Loucy (cell line): ENCODE measurements around the gene CREG1.

Experiments used
- EZH2phosphoT487 ChIP-seq: fragments of 200-600 bp; IDR thresholded peaks from 2 replicates; pipeline ENCODE4 v1.6.1; 2018; ENCODE audit warnings: antibody characterized with exemption, mild to moderate bottlenecking, moderate library complexity, borderline replicate concordance
- TF ChIP-seq, protein P1 (sequence below): fragments of 200-600 bp; sonication (generic); conservative IDR thresholded peaks from 2 replicates; pipeline ENCODE4 v1.5.1; 2014; ENCODE audit warnings: mild to moderate bottlenecking, antibody characterized with exemption, low read length

DNA sequence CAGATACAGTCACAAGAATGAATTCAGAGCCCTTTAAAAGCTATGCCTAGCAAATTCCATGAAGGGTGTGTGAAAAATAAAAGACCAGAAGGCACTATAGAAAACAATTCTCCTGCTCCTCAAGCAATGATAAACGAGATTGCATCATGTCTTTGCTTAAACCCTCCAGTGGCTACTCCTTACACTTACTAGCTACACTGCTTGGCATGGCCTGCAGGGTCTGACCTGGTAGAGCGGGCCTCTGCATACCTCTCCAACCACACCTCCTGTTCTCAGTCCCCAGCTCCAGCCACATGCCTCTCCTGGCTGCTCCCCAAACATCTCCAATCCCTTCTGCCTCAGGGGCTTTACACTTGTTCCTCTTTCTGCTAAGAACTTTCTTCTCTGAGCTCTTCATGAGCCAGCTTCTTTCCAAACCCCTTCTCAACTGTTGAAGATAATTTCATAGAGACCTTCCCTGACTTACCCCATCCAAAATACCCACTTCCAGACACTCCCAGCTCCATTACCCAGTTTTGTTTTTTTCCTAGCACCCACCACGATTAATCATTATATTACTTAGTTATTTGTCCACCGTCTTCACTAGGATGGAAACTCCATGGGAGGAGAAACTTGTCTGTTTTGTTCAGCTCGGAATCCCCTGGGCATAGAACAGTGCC is 11.2 kb upstream of the CREG1 start:
- TF ChIP-seq, protein P1, sequence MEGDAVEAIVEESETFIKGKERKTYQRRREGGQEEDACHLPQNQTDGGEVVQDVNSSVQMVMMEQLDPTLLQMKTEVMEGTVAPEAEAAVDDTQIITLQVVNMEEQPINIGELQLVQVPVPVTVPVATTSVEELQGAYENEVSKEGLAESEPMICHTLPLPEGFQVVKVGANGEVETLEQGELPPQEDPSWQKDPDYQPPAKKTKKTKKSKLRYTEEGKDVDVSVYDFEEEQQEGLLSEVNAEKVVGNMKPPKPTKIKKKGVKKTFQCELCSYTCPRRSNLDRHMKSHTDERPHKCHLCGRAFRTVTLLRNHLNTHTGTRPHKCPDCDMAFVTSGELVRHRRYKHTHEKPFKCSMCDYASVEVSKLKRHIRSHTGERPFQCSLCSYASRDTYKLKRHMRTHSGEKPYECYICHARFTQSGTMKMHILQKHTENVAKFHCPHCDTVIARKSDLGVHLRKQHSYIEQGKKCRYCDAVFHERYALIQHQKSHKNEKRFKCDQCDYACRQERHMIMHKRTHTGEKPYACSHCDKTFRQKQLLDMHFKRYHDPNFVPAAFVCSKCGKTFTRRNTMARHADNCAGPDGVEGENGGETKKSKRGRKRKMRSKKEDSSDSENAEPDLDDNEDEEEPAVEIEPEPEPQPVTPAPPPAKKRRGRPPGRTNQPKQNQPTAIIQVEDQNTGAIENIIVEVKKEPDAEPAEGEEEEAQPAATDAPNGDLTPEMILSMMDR = no peak
- no peak for TF ChIP-seq EZH2phosphoT487
